ENCODE data around the gene KCNJ11. TPM values are rescaled to one million over a fixed set of nuclear protein-coding genes. Genes with fewer than 3 reads are reported as not detected.
A peak's percentile ranks its signal among the peaks of the same experiment; 100 is the strongest.

Gene KCNJ11
- total RNA-seq, 1 experiment from 2014 or later = 7.5 TPM

- Histone ChIP-seq H3K4me3 (replicated peaks in 1 of 2; ENCODE audit: low read depth in 1 of 2, low read length in 2 of 2) (no peak overlapping the region), H4K20me1 (ENCODE audit: insufficient read depth) (no peaks in the 10 kb centered on the region), H3K36me3 (ENCODE audit: control insufficient read depth in 1 of 2, insufficient read depth in 2 of 2, low read length in 2 of 2) (no peaks in the 10 kb centered on the region), H3K79me2 (ENCODE audit: insufficient read depth, low read length) (no peaks in the 10 kb centered on the region), H2AFZ (ENCODE audit: low read depth, low read length, poor library complexity, severe bottlenecking) (no peak overlapping the region), H3K27ac (ENCODE audit: low read depth, low read length) (no peak overlapping the region), H3K9me3 (ENCODE audit: control insufficient read depth in 1 of 2, insufficient read depth in 1 of 2, low read depth in 1 of 2, low read length in 2 of 2) (no peaks in the 10 kb centered on the region), H3K4me1 (ENCODE audit: control insufficient read depth in 1 of 2, insufficient read depth in 2 of 2, low read length in 2 of 2) (peaks cover 0 to 12% of the 10 kb centered on the region in 2 experiments; a peak in 3 of 4 replicates), H3K9ac (ENCODE audit: low read length) (no peak overlapping the region), H3K27me3 (ENCODE audit: insufficient read depth, low read length) (no peaks in the 10 kb centered on the region), H3K4me2 (ENCODE audit: low read length) (no peak overlapping the region), H3K9me2 (ENCODE audit: insufficient read depth) (no peaks in the 10 kb centered on the region)
- DNase-seq (ENCODE audit: low read depth, low spot score) = no peak
- ATAC-seq = peak; percentile 48
- TF ChIP-seq ZNF274 (IDR thresholded peaks at IDR 0.05; ENCODE audit: low read depth, low read length) = no peak
- TF ChIP-seq EGR1 (IDR thresholded peaks at IDR 0.05; ENCODE audit: low read depth) = no peak
- ChIA-PET RAD21 (ENCODE audit: low non-redundant PET in 1 of 2, low total read pairs in 2 of 2, uncharacterized antibody in 2 of 2, unreplicated experiment in 2 of 2) (no interaction called here), CTCF (no interaction called here), POLR2A (no interaction called here)
- BruUV-seq (replicated peaks) = no TSS peak
- intact Hi-C loops (cut with micrococcal nuclease) = no loop called here
These were observed 19.1 kb upstream of the KCNJ11 start for GRCh38 chr11:17407575-17407974.

- intact Hi-C loops (cut with micrococcal nuclease) = no loop called here
- CTCF ChIA-PET = no interaction called here
- Histone ChIP-seq H3K9ac (ENCODE audit: low read length) (no peak overlapping the region), H3K36me3 (ENCODE audit: control insufficient read depth in 1 of 2, insufficient read depth in 2 of 2, low read length in 2 of 2) (no peaks in the 10 kb centered on the region), H3K4me1 (ENCODE audit: control insufficient read depth in 1 of 2, insufficient read depth in 2 of 2, low read length in 2 of 2) (peaks cover 0 to 12% of the 10 kb centered on the region in 2 experiments; a peak in 3 of 4 replicates), H3K4me2 (ENCODE audit: low read length) (no peak overlapping the region), H2AFZ (ENCODE audit: low read depth, low read length, poor library complexity, severe bottlenecking) (no peak overlapping the region), H3K9me2 (ENCODE audit: insufficient read depth) (no peaks in the 10 kb centered on the region), H4K20me1 (ENCODE audit: insufficient read depth) (no peaks in the 10 kb centered on the region), H3K27ac (ENCODE audit: low read depth, low read length) (no peak overlapping the region), H3K9me3 (ENCODE audit: control insufficient read depth in 1 of 2, insufficient read depth in 1 of 2, low read depth in 1 of 2, low read length in 2 of 2) (no peaks in the 10 kb centered on the region), H3K79me2 (ENCODE audit: insufficient read depth, low read length) (no peaks in the 10 kb centered on the region), H3K27me3 (ENCODE audit: insufficient read depth, low read length) (no peaks in the 10 kb centered on the region), H3K4me3 (replicated peaks in 1 of 2; ENCODE audit: low read depth in 1 of 2, low read length in 2 of 2) (no peak overlapping the region)
- RAD21 ChIA-PET (ENCODE audit: low non-redundant PET in 1 of 2, low total read pairs in 2 of 2, uncharacterized antibody in 2 of 2, unreplicated experiment in 2 of 2) = interaction anchor here in 1 of 2 experiments (0.6 kb wide), 1 partner anchor 52 kb away, joined by 3 read pairs; no protein-coding TSS in a partner anchor
- POLR2A ChIA-PET = no interaction called here
- ATAC-seq (no peak), DNase-seq (ENCODE audit: low read depth, low spot score) (no peak)
- no peak for TF ChIP-seq ZNF274 (IDR thresholded peaks at IDR 0.05; ENCODE audit: low read depth, low read length)
- no peak for TF ChIP-seq REST (IDR thresholded peaks at IDR 0.05; ENCODE audit: low read depth)
- no peak for TF ChIP-seq EZH2 (IDR thresholded peaks at IDR 0.05)
- no peak for TF ChIP-seq TCF7L2 (IDR thresholded peaks at IDR 0.05; ENCODE audit: borderline replicate concordance, extremely low read depth, insufficient read depth, insufficient read length)
- no peak for TF ChIP-seq EZH2phosphoT487 (IDR thresholded peaks at IDR 0.05; ENCODE audit: borderline replicate concordance)
- TF ChIP-seq CTCF (IDR thresholded peaks at IDR 0.05 in 2 of 3, conservative IDR thresholded peaks at IDR 0.05 in 1 of 3; ENCODE audit: borderline replicate concordance in 1 of 3, insufficient read depth in 1 of 3, low read depth in 2 of 3, low read length in 2 of 3) = no peak
- no peak for TF ChIP-seq MAX (IDR thresholded peaks at IDR 0.05)
- TF ChIP-seq POLR2A (IDR thresholded peaks at IDR 0.05; ENCODE audit: borderline replicate concordance, extremely low read depth, insufficient read depth, insufficient read length) = no peak
- TF ChIP-seq RAD21 (IDR thresholded peaks at IDR 0.05; ENCODE audit: low read depth) = no peak
- no TSS peak for BruUV-seq (replicated peaks)
These were observed 18.3 kb upstream of the KCNJ11 start for GRCh38 chr11:17406818-17407149.

Measured in HCT116 (cell line).